ENCODE measurements around the gene PKDCC. TPM values are rescaled to one million over a fixed set of nuclear protein-coding genes. Genes with fewer than 3 reads are reported as not detected.

Gene PKDCC
- 37.1 and 42.2 TPM in 2 replicates for total RNA-seq
- long read RNA-seq, partial matches to known transcripts, result 1 of 1 reads
- long read RNA-seq, other reads (novel, unspliced or antisense), result 0 of 1 reads

GRCh38 chr2:42047488-42048298, at the start of gene PKDCC:
TSS of gene PKDCC (plus strand) at chr2:42048021. CDS start at chr2:42048200, 179 bp downstream.
- Mint-ChIP-seq H3K4me3 (ENCODE audit: unreplicated experiment) (peak within 1 kb of the TSS; percentile 84), H3K9me3 (ENCODE audit: unreplicated experiment) (no peaks in the 10 kb centered on the region), H3K36me3 (ENCODE audit: unreplicated experiment) (no peaks in the 10 kb centered on the region), H3K27me3 (ENCODE audit: unreplicated experiment) (no peaks in the 10 kb centered on the region), H3K27ac (ENCODE audit: unreplicated experiment) (peak within 1 kb of the TSS; percentile 47), H3K4me1 (ENCODE audit: unreplicated experiment) (peaks cover 45% of the 10 kb centered on the region)
- DNase-seq (ENCODE audit: extremely low spot score, unreplicated experiment), result peak; percentile 96
- TF ChIP-seq CTCF (IDR thresholded peaks at IDR 0.05), result no peak

- H3K36me3 Mint-ChIP-seq (ENCODE audit: unreplicated experiment), result peaks cover under 1% of the 10 kb centered on the region
- DNase-seq (ENCODE audit: extremely low spot score, unreplicated experiment), result no peak
- peaks cover 34% of the 10 kb centered on the region for H3K4me1 Mint-ChIP-seq (ENCODE audit: unreplicated experiment)
- no peak overlapping the region for H3K4me3 Mint-ChIP-seq (ENCODE audit: unreplicated experiment)
- no peaks in the 10 kb centered on the region for H3K9me3 Mint-ChIP-seq (ENCODE audit: unreplicated experiment)
- no peaks in the 10 kb centered on the region for H3K27me3 Mint-ChIP-seq (ENCODE audit: unreplicated experiment)
- H3K27ac Mint-ChIP-seq (ENCODE audit: unreplicated experiment), result no peak overlapping the region
- no peak for TF ChIP-seq CTCF (IDR thresholded peaks at IDR 0.05)
Measured at GRCh38 chr2:41998186-41999127, 49.4 kb upstream of the PKDCC start.

GRCh38 chr2:41999128-41999480, 48.7 kb upstream of the PKDCC start:
- Mint-ChIP-seq H3K27me3 (ENCODE audit: unreplicated experiment) (no peaks in the 10 kb centered on the region), H3K27ac (ENCODE audit: unreplicated experiment) (no peak overlapping the region), H3K4me3 (ENCODE audit: unreplicated experiment) (no peak overlapping the region), H3K9me3 (ENCODE audit: unreplicated experiment) (peaks cover 3% of the 10 kb centered on the region), H3K4me1 (ENCODE audit: unreplicated experiment) (peaks cover 35% of the 10 kb centered on the region), H3K36me3 (ENCODE audit: unreplicated experiment) (peaks cover 2% of the 10 kb centered on the region)
- DNase-seq (ENCODE audit: extremely low spot score, unreplicated experiment), result no peak
- TF ChIP-seq CTCF (IDR thresholded peaks at IDR 0.05), result no peak

- Mint-ChIP-seq H3K4me3 (ENCODE audit: unreplicated experiment) (no peak overlapping the region), H3K27me3 (ENCODE audit: unreplicated experiment) (no peaks in the 10 kb centered on the region), H3K4me1 (ENCODE audit: unreplicated experiment) (peaks cover 32% of the 10 kb centered on the region), H3K27ac (ENCODE audit: unreplicated experiment) (no peak overlapping the region), H3K36me3 (ENCODE audit: unreplicated experiment) (peaks cover 2% of the 10 kb centered on the region), H3K9me3 (ENCODE audit: unreplicated experiment) (peaks cover 6% of the 10 kb centered on the region)
- no peak for TF ChIP-seq CTCF (IDR thresholded peaks at IDR 0.05)
- no peak for DNase-seq (ENCODE audit: extremely low spot score, unreplicated experiment)
Measured at GRCh38 chr2:41999592-42000281, 48.1 kb upstream of the PKDCC start.

Data from osteocyte (in vitro differentiated cells).